Renal pelvis (tissue), 4 donors: ENCODE data around the gene DHCR7. TPM values are rescaled to one million over a fixed set of nuclear protein-coding genes. Genes with fewer than 3 reads are reported as not detected.

Experiments used
- DNase-seq: peaks from one replicate; pipeline ENCODE4 v3.0.0-alpha.2; 2013
- polyA plus RNA-seq, 3 donors: library from polyadenylated mRNA; unstranded; fragments of 120-200 nt; gene quantifications; one replicate each; pipeline ENCODE4 v1.2.1, GENCODE V29; 2013; ENCODE audit not compliant: insufficient read length in 3 of 3

Gene DHCR7
- polyA plus RNA-seq, 3 donors: 43.7 to 49.4 (median 46.0) TPM

DNA sequence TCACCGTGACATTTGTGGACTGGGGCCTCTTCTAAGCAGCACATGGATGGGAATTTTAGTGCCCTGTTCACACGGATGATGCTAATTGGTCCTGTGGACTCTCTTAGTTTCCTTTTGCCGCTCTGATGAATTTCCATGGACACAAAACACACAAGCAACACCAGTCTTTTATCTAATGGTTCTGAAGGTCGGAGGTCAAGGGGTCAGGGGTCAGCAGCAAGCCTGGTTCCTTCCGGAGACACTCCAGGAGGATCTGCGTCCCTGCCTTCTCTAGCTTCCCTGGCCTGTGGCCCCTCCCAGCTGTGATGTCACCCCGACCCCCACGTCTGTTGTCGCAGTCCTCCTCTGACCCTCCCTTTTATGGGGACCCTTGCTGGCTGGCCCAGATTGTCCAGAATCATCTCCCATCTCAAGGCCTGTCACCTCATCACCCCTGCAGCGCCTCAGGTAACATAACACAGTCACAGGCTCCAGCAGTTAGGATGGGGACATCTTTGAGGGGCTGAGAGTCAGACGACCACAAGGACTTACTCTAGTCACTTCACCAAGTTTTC is 11.7 kb upstream of the DHCR7 start:
- DNase-seq: no peak

DNA sequence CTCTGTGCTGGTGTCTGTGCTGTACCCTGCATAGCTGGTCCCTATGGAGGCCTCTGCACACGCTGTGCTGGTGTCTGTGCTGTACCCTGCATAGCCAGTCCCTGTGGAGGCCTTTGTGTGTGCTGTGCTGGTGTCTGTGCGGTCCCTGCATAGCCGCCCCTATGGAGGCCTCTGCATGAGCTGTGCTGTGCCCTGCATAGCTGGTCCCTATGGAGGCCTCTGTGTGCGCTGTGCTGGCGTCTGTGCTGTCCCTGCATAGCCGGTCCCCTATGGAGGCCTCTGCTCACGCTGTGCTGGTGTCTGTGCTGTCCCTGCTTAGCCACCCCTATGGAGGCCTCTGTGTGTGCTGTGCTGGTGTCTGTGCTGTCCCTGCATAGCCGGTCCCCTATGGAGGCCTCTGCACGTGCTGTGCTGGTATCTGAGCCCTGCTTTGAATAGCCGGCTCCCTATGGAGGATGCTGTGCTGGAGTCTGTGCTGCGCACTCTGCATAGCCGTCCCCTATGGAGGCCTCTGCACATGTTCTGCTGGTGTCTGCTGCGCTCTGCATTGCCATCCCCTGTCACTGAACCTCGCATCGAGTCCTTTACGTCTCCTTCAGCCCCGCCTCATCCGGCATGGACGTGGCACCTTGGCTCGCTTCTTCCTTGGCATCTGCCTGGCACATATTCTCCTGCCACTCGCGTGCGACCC is 11.0 kb upstream of the DHCR7 start:
- no peak for DNase-seq

DNA sequence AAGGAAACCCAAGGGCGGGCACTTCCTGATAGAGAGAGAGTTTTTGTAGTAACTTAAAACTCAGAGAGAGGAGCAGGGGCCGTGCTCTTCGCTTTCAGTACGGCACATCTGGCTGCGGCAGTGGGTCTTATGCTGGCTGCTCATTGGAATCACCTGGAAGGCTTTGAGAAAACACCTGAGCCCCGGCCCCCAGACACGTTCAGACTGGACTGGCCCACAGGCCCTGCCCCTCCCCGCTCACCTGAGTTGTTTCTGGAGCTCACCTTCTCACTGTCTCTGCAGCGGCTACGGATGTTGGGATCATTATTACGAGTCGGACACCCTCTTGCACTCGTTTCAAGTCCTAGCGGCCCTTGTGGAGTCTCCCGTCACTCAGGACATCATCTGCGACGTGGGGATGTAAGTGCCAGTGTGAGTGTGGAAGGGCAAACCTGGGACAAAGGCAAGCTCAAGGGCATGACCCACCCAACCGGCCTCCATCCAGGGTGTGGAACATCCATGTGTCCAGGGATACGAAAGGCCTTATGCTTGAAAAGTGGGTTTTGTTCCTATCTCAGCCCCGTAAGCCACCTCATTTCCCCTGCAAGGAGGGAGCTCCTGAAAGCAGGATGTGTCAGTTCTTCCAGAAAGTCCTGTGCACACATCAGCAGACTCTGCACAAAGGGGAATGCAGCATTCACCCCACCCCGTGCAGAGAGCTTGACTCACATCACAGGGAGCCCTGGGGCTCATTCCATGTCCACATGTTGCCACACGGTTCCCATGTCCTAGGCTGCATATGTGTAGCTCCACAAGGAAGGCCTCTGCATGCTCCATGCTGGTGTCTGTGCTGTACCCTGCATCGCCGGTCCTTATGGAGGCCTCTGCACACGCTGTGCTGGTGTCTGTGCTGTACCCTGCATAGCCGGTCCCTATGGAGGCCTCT is 10.2 kb upstream of the DHCR7 start:
- no peak for DNase-seq

DNA sequence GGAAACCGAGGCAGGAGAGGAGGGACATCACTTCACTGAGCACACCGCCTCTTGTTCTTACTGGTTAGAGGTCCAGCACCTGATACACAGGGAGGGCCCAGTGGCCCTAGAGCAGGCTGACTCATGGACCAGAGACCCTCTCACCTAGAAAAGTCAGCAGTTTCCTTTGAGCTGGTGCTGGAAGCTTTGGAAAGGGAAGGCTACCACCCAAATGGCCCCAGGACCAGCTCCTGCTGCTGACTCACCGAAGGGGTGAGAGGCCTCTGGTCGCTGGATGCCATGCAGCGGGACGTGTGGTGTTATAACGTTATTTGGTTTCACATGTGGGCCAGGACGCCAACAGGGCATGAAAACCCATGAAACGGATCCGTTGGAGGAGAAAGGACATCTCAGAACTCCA is 8.6 kb upstream of the DHCR7 start:
- no peak for DNase-seq

DNA sequence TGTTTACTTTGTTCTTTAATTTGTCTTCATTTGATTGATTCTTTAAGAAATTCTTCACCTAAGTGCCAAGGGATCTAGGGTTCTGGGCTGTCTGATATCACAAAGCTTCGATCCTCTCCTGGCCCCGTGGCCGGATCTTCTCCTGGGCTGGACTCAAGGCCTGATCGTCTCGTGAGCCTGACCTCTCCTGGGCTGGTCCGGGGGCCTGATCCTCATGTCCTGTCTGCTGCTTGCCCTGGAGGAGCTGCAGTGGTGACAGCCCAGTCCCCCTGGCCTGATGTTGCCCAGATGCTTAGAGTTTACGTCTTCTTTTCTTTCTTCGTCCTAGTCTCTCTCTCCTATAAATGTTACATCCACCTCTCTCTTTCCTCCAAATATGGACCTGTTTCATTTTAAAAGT is 8.1 kb upstream of the DHCR7 start:
- DNase-seq: no peak

DNA sequence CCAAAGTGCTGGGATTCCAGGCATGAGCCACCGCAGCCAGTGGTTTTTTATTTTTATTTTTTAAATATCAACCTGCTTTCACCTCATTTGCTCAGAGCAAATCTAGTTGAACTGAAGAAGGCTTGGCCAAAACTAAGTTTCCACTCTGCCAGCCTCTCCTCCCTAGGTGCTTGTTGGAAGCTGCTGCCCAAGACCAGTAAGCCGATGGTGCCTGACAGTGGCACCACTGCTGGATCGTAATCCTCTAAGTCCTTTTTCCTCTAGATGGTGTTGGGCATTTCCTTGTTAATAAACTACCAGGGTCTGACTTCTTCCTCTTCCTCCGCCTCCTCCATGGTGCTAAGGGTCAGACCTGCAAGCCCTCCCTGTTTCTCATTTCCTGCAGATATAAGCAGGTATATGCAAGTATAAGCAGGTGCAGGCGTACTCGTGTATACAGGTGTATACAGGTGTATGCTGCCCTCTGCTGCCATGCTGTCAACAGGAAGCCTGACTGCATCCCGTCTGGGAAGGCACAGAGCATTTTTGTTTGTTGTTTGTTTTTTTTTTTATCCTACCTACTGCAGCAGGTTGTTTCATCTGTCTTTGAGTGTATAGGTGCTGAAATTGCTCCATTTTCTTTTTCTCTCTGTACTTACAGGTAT is 6.4 kb upstream of the DHCR7 start:
- DNase-seq: no peak

DNA sequence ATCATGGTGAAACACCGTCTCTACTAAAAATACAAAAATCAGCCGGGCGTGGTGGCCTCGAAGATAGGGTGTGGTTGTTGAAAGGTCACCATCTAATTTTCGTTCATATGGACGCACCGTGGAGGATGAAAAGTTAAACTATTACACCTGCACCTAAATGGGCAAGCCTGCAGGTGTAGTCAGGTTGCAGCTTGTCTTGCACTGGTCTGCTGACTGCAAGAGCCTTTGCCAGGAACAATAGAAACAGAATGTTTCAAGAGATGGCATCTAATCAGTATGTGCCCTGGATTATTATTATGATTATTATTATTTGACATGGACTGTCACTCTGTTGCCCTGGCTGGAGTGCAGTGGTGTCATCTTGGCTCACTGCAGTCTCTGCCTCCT is 5.7 kb upstream of the DHCR7 start:
- DNase-seq: no peak

DNA sequence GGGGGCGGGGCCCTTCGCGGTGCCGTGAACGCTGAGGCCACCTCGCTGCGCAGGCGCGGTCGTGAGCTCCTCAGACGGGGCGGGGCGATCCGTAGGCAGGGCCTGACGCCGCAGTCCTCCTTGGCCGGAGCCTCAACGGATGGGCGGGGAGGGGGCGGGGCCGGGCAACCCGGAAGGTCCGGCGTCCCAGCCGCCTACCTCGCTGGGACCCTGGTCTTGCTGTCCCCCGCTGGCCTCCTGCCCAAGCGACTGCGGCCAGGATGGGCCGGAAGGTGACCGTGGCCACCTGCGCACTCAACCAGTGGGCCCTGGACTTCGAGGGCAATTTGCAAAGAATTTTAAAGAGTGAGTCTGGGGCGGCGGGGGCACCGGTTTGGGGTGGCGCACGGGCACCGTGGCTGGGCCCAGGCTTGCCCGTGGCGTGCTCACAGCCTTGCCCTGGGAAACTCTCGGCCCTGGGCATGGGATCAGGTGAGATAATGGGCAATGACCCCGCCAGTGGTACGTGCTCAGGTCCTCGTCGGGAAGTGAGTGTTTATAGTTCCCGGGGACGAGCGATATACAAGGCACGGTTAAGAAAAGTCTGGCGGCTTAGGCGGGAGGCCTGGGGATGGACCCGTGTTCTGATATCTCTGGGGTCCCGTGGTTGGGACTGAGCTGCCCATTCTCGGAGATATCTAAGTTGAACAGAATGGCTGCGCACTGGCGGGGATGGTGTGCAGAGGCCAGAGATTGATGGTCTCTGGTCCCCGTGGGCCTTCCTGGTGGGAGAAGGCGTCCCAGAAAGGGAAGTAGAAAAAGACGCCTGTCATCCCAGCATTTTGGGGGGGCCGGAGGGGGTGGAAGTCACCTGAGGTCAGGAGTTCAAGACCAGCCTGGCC is 5.1 kb upstream of the DHCR7 start, which contains the start of gene NADSYN1:
Gene NADSYN1, plus strand, starts transcription at position 167 of the 881 bp plus-strand sequence. Its CDS starts 94 bp downstream, at position 261.
- peak; percentile 96 for DNase-seq

DNA sequence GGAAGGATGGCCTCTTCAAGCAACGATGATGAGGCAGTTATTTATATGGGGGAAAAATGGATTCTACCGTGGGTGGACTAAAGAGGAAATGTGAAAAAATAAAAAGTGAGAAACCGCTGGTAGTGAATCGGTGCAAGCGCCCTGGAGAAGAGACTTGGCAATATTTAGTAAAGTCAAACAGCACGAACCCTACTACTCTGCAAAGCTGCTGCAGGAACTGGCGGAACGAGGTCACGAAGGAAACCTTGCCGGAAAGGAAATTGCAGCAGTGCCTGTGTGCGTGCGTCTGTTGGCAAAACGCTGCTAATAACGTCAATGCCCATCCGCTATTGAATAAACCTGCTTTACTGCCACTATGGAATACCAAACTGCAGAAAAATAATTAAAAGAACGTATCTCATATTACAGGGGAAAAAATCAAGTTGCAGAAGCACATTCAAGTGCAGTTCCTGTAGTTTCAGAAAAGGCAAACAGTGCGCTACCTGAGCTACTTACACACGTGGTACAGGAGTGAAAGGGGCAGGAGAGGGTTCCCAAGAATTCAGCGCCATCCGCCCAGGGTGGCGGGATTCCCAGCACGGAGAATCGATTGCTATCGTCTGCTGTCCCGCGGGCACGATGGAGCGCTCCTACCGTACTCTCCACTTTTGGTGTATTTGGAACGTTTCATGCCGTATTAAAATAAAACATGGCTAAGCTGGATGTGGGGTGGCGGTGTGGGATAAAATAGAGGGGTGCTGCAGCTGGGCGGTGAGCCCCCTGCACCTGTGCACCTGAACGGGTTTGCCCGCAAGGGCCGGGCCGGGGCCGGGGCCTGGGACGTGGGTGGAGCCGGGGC is 4.2 kb upstream of the DHCR7 start:
- DNase-seq: no peak

DNA sequence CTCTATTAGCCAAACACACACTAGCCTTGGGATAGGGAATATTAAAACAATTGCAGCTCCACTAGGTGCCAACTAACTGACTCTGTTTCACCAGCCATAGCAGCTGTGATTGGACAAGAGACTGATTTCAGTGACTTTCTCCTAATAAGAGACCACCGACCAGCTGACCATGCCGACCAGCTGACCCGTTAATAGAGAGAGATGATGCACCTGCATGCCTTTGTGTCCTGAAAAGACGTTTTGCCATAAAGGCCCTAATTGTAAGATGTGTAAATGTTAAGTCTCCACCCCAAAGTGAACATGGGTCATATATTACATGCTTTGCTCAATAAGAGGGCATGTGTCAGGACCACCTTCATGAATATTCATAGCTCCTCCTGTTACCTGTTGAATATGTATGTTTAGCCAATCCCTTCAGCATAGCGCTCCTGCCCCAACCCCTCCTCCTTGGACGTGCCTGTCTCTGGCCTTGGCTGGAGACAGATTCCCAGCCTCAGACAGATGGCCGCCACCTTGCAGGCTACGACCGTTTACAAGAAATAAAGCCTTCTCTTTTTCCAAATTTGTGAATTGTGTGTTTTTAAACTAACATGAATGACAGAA is 3.5 kb upstream of the DHCR7 start:
- no peak for DNase-seq

DNA sequence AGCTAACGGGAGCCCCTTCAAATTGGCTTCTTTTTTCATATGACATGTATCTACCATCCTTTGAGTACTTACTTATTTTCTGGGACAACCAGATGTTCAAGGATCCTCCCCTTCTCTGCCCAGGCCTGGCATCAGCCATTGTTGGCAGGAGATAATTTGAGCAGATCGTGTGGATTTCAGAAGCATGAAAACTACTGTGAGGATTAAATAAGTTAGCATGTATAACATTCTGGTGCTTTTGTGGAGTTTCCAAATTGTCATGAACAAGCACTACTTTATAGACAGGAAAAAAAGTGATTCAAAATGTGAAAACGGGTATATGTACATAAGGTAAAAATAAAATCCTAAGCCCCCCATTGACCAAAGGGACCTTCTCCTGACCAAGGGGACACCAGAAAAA is 2.7 kb upstream of the DHCR7 start:
- DNase-seq: no peak

DNA sequence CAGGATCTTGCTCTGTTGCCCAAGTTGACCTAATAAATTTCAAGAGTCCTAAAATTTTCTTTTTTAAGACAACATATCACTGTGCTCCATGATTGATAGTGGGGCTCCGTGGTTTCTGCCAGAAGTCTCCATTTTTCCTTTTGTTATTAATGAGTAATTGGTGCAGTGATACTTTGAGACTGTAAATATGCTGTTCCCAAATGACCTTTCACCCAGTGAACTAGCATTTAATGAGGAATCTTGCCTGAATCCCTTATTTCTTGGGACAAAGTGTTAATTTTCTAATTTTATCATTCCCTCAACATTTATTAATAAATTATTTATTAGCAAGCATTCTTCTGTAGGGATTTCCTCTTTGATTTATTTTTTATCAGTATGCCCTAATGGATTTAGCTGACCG is 2.3 kb upstream of the DHCR7 start:
- no peak for DNase-seq

DNA sequence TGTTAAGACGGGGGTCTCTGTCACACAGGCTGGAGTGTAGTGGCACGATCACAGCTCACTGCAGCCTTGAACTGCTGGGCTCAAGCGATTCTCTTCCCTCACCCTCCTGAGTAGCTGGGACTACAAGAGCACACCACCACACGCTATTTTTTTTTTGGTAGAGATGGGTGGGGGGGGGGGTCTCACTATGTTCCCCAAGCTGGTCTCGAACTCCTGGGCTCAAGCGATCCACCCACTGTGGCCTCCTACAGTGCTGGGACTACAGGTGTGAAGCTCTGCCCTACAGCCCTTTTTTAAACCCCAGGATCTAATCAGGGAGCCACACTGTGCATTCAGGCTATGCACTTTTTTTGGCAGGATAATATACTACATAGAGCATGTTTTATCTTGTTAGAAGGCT is 1.4 kb upstream of the DHCR7 start:
- no peak for DNase-seq

DNA sequence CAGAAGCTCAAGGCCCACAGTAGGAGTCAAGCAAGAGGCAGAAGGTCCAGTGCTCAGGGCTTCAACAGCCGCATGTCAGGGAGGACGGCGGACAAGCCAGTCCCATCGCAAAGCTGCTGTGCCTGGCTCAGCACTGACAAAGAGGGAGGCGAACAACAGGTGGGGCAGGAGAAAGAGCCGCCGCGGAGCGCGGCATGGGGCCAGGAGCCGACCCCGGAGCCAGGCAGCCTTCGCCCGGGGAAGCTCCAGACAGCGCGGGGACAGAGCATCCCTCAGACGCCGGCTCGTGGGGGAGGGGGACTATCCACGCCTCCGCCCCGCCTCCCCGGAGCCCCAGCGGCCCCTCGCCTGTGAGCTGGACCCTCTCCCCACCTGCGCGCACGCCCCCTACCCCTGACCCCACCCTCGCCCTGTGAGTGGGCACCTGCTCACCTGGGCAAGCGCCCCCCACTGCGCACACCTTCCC is 369 bp downstream of the DHCR7 start:
- no peak for DNase-seq

DNA sequence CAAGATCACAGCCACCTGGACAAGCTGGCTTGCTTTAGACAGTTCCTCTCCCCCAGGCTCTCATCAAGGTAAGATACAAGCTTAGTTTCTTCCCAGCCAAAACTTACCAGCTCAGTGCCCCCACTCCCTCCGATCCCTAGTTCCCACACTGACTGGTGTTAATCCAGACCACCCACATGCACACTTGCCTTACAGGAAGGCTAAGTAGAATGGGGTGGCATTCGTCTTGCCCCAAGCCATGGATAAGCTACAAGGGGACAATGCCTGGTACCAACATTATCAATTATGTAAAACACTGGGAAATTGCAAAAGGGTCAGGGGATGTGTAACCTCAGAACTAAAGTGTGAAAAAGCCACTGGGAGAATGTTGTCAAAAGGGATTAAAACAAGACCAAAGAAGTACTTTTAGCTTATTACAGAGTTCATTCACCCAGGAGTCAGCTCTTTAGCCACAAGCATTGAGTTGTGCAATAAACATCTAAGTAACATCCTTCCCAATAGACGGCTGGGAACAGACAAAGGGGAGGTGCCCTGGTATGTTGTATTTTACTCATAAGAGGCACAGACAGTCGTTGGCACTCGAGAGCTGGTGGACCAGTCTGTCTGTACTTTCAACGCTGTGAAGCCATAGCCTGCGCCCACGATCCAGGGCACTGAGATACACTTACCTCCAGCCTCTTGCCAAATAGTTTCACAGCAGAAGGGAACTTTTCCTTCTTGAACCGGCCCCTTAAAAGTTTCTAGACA is 1.1 kb downstream of the DHCR7 start:
- no peak for DNase-seq

DNA sequence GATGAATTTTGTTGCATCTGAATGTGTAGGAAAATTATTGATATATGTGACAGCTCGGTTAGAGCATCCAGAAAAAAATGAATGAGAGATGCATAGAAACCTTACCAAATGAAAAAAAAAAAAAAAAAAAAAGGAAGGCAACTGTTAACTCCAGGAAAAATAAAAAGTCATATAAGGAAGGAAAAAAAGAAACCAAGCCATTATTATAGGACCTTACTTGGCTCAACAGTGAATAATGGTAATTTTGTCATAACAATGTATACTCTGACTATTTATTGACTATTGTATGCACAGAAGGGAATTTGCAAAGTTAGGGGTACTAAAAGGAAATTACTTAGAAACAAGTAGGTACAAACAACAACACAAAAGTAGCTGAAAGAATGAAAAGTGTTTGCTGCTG is 2.0 kb downstream of the DHCR7 start:
- DNase-seq: no peak

DNA sequence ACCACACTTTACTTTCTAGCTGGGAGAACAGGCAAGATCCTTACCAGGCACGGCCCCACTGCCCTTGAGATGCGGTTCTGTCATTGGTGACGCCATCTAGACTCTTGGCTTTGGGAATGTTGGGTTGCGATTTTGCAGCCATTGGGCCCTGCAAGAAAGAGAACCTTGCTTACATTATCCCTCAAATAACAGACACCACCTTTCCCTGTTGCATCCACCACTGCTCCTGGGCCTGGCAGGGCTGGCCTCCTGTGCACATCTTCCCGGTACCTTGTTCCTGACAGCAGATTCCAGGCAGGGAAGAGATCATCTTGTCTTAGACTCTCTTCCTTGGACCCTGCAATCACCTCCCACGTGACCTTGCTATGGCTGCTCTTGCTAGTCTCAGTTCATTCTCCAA is 3.4 kb downstream of the DHCR7 start:
- DNase-seq: no peak

DNA sequence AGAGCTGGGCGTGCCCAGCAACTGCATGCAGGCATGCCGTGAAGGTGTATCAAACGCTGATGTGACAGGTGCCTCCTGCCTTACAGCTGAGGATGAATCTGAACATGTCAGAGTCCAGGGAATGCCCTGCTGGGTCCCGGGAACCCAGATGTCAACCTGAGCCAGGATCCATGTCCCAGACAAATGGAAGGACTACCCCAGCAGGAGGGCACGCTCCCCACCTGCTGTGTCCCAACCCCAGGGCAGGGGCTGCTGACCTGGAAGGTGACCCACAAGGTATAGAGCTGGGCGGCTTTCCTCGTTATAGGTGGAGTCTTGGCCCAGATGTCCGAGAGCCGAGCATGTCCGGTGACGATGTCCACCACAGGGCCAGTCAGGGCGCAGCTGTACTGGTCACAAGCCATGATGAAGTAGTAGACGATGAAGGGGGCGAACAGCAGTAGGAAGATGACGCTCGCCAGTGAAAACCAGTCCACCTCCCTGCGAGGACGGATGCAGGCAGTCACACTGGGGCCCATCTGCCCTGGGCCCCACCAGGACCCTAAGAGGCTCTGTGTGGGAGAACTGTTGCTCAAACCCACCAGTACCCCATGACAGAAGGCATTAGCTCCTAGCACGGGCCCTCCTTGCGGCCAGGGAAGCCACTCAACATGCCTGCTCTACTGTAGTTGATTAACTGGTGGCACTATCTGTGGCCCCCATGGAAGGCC is 4.3 kb downstream of the DHCR7 start:
- DNase-seq: no peak
